ENCODE results near the gene SUSD2.
"Not testable (repeated sequence)": the region's sequence is repeated elsewhere in the genome, so short reads cannot be mapped to it uniquely, and the experiment has no call there.

SUSD2 gene

GRCh38 chr22:24189249-24190158 is 8.2 kb downstream of the SUSD2 start:
- FAIRE-seq: no peak

DNA sequence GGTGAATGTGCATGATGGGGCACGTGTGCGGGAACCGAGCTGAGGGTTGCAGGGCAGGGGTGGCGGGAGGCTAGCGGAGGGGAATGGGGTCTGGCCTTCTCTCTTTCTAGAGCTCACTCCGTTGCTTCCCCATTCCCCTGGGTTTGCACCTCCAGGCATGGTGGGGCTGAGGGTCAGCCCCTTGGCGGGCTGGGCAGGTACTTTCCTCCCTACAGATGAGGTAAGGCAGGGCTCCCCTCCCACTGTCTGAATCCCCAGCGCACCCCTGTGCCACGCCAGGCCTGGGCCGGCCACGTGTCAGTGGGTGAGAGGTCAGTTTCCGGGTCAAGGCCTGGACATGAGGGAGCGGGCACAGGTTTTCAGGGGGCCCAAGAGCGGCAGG is 8.9 kb downstream of the SUSD2 start:
- FAIRE-seq: no peak

DNA sequence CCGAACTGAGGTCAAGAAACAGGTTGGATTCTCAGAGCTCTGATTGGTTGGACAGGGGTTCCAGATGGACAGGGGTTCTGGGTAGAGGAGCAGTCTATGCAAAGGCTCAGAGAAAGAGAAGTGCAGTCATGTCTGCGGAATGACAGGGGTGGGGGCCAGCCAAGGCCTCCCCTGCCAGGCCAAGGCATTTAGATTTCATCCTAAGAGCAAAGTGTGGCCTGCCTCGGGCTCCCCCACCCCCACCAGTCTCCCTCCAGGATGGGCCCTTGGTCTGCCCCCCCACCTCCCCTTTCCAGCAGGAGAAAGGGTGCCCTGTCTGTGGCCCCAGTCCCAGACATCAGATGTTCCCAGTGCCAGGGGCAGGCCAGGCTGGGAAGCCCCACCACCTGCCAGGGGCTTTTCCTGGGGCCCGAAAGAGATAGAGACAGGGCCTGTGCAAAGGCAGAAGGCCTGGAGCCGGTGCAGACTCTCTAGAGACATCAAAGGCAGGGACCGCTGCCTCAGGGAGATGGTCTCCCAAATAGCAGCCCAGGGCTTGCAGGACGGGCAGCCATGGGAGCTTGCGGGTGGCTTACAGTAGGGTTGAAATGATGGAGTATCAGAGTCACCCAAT is 9.4 kb downstream of the SUSD2 start:
- no peak for FAIRE-seq

DNA sequence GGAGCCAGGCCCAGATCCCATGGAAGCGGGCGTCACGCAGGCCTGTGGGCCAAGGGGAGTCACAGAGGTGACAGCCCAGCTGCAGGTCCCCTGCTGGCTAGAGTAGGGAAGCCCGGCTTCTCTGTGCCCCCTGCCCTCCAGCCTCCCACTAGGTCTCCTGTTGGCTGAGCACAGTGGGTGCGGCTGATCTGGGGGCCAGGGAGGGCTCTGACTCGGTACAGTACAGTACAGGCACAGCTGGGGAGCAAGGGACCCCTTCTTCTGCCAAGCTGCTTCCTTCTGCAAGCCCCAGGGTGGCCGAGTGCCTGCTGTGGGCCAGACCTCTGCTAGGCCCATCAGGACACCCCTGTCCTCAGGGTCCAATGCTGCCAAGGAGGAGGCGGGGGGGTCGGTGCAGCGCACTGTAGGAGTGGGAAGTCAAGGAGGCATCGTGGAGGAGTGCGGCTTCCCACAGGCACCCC is 10.1 kb downstream of the SUSD2 start:
- no peak for FAIRE-seq

DNA sequence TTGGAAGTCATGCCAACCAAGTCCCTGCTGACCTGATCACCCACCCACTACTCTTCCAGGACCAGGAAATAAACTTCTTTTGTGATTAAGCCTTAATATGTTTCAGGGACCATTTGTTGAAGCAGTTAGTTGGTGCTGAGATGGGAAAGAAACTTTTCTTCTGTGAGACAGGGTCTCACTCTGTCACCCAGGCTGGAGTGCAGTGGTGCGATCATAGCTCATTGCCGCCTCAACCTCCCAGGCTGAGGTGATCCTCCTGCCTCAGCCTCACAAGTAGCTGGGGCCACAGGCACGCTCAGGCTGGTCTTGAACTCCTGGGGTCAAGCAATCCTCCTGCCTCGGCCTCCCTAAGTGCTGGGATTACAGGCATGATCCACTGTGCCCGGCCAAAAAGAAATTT is 10.6 kb downstream of the SUSD2 start:
- no peak for FAIRE-seq

DNA sequence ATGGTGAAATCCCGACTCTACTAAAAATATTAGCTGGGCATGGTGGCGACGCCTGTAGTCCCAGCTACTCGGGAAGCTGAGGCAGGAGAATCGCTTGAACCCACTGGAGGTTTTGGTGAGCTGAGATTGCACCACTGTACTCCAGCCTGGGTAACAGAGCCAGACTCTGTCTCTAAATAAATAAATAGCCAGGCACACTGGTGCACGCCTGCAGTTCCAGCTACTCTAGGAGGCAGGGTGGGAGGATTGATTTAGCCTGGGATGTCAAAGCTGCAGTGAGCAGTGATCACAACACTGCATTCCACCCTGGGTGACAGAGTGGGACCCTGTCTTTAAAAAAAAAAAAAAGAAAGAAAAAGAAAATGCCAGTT is 17.4 kb downstream of the SUSD2 start:
- FAIRE-seq: no peak

DNA sequence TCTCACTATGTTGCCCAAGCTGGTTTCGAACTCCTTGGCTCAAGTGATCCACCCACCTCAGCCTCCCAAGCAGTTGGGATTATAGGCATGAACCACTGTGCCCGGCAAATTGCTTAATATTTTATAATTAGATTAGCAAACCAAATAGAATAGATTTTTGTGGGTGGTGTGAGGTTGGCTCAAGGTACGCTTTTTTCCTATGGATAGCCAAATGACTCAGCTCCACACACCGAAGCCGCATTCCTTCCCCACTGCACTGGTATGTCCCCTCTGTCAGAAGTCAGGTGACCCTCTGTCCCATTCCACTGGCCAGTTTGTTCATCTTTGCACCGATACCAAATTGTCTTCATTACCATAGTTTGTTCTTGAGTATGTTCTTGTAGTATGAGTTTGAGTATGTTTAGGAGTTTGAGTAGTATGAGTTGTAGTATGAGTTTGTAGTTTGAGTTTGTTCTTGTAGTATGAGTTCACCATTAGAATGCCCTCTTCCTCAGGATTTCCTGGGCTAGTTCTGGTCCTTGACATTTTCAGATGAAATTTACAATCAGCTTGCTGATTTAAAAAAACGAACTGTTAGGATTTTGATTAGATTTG is 19.4 kb downstream of the SUSD2 start:
- no peak for FAIRE-seq

DNA sequence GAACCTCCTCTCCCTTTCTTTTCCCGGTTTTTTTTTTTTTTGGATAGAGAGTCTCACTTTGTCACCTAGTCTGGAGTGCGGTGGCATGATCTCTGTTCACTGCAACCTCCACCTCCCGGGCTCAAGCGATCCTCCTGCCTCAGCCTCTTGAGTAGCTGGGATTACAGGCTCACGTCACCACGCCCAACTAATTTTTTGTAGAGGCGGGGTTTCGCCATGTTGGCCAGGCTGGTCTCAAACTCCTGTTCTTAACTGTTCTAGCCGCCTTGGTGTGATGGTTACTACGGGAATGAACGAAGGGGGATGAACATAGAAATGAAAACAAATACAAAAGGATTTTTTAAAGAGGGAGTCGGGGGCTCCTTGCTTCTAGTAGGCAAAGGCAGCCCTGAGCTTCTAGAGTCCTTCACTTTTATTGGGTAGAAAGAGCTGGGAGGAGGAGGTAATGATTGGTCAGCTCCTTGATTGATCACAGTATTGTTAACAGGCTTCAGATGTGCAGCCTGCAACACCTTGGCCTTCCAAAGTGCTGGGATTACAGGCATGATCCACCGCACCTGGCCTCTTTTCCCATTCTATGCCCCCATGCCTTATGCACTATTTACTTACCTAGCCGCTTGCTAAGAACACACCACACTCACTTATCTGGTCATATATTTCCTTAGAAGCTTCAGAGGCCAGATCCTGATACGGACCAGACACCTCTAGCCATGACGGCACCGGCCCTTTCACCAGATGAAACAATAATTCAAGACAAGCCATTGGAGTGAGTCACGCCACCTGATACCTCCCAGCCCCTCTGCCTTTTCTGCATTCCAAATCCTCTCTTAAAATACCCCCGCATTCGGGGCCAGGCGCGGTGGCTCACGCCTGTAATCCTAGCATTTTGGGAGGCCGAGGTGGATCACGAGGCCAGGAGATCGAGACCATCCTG is 20.7 kb downstream of the SUSD2 start:
- FAIRE-seq: no peak

DNA sequence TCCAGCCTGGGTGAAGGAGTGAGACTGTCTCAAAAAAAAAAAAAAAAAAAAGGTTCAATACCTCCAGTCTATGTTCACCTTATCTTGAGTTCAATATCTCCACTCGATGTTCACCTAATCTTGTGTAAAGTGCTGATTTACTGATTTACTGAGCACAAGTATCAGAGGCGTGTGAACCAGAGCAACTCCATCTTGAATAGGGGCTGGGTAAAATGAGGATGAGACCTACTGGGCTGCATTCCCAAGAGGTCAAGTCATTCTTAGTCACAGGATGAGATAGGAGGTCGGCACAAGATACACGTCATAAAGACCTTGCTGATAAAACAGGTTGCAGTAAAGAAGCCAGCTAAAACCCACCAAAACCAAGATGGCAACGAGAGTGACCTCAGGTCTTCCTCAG is 22.6 kb downstream of the SUSD2 start:
- not testable (repeated sequence) for FAIRE-seq

GRCh38 chr22:24205438-24206195 is 24.3 kb downstream of the SUSD2 start:
- FAIRE-seq: no peak

DNA sequence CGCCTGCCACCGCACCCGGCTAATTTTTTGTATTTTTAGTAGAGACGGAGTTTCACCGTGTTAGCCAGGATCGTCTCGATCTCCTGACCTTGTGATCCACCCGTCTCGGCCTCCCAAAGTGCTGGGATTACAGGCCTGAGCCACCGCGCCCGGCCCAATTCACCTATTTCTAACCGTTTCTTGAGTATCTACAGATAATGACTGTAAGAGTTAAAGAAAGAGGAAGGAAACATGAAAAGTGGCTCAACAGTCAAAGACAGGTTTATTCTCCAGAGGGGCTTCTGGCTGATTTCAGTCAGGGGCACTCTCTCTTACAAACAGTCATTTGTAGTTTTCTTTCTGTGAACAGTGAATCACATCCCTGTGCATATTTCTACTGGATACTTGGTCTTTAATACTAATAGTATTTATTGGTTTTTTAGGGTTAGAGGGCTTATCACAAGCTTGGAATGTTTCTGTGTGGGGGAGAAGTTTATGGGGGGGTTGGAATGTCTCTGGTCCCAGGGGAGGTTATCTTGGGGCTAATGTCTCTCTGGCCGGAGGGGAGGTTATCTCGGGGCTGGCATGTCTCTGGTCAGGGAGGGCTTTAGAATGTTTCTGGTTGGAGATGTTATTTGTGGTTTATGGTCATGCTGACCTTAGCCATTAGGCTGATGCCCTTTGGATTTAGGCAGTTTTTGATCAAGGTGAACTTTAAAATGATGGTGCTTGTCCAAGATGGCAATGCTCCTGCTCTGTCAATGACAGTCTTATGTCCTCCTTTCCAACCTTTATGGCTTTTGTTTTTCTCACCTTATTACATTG is 25.4 kb downstream of the SUSD2 start:
- not testable (repeated sequence) for FAIRE-seq

GRCh38 chr22:24207264-24208011 is 26.2 kb downstream of the SUSD2 start:
- FAIRE-seq: no peak

- FAIRE-seq: peak; percentile 32
These were observed 26.9 kb downstream of the SUSD2 start for GRCh38 chr22:24208012-24208749.

DNA sequence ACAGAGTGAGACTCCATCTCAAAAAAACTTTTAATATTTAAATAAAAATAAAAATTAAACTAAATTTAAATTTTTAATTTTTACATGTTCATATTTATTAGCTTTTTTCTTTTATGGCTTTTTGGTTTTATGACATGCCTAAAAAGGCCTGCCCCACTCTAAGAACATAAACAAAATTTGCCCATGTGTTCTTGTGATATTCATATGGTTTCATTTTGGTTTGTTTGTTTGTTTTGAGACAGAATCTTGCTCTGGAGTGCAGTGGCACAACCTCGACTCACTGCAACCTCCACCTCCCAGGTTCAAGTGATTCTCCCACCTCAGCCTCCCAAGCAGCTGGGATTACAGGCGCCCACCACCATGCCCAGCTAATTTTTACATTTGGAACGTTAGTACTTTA is 27.7 kb downstream of the SUSD2 start:
- no peak for FAIRE-seq

DNA sequence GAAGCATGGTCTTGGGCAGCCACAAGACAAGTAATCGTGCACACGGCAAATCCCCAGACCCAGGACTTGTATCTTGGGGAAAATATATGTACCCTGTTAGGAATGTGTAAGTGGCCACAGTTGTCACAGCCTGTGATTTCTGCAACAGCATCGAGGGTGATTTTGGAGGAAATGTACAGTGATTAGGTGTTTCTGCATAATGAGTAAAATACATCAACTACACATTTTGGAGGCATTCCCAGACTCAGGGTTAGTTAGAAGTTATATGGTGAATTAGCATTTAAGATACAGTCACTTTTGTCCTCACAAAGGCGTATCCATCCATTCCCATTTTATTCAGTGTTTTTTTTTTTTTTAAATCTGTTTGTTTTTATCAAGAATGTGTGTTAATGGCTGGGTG is 28.4 kb downstream of the SUSD2 start:
- no peak for FAIRE-seq

- not testable (repeated sequence) for FAIRE-seq
These were observed 29.1 kb downstream of the SUSD2 start for GRCh38 chr22:24210409-24210808.

GRCh38 chr22:24211716-24212115 is 30.4 kb downstream of the SUSD2 start:
- FAIRE-seq: not testable (repeated sequence)

GRCh38 chr22:24213111-24213510 is 31.8 kb downstream of the SUSD2 start:
- not testable (repeated sequence) for FAIRE-seq

GRCh38 chr22:24214467-24215285 is 33.4 kb downstream of the SUSD2 start:
- FAIRE-seq: no peak
